Spleen (tissue), 11 donors: ENCODE data around the gene RAB15. TPM values are rescaled to one million over a fixed set of nuclear protein-coding genes. Genes with fewer than 3 reads are reported as not detected.

Experiments
- DNase-seq: peaks from one replicate; pipeline ENCODE4 v3.0.0-alpha.2; 2020
- H3K27ac ChIP-seq, 8 donors: fragments of 200-600 bp; sonication (generic) in 7 of 8; 1 replicate in 4 of 8; 2 replicates in 4 of 8; pipeline versions ENCODE4 v1.5.0 to v1.8.0; 2016 to 2021; ENCODE audit warnings: inconsistent platforms in 4 of 8, mild to moderate bottlenecking in 4 of 8, moderate library complexity in 1 of 8
- H3K27me3 ChIP-seq, 7 donors: fragments of 200-600 bp; sonication (generic) in 6 of 7; replicated peaks in 1 of 7; 1 replicate in 4 of 7; 2 replicates in 3 of 7; pipeline versions ENCODE4 v1.5.0 to v1.8.0; 2016 to 2021; ENCODE audit warnings: inconsistent platforms in 3 of 7, mild to moderate bottlenecking in 1 of 7
- H3K36me3 ChIP-seq, 6 donors: fragments of 200-600 bp; sonication (generic) in 5 of 6; 1 replicate in 4 of 6; 2 replicates in 2 of 6; pipeline versions ENCODE4 v1.5.0 to v1.8.0; 2016 to 2021; ENCODE audit warnings: inconsistent platforms in 2 of 6
- H3K4me1 ChIP-seq, 6 donors: fragments of 200-600 bp; sonication (generic) in 5 of 6; 1 replicate in 3 of 6; 2 replicates in 3 of 6; pipeline versions ENCODE4 v1.5.0 to v1.8.0; 2016 to 2021; ENCODE audit warnings: inconsistent platforms in 3 of 6
- H3K4me3 ChIP-seq, 8 donors: fragments of 200-600 bp; sonication (generic) in 7 of 8; 1 replicate in 4 of 8; 2 replicates in 4 of 8; pipeline versions ENCODE4 v1.5.0 to v1.8.0; 2016 to 2021; ENCODE audit warnings: inconsistent platforms in 4 of 8, mild to moderate bottlenecking in 4 of 8, moderate library complexity in 2 of 8
- H3K9me3 ChIP-seq, 8 donors: fragments of 200-600 bp; sonication (generic) in 7 of 8; 1 replicate in 4 of 8; 2 replicates in 4 of 8; pipeline versions ENCODE4 v1.5.0 to v1.8.0; 2016 to 2021; ENCODE audit warnings: inconsistent platforms in 4 of 8
- CTCF ChIP-seq, 11 experiments: fragments of 200-600 bp in 7 of 11; fragments of 450-650 bp in 4 of 11; sonication (generic) in 4 of 11; IDR thresholded peaks in 8 of 11; conservative IDR thresholded peaks in 3 of 11; 1 replicate in 7 of 11; 2 replicates in 4 of 11; pipeline versions ENCODE4 v1.4.0 to v1.8.0; 2016 to 2021; ENCODE audit warnings: antibody characterized with exemption in 11 of 11, inconsistent platforms in 4 of 11, mild to moderate bottlenecking in 1 of 11
- POLR2A ChIP-seq, 3 donors: fragments of 450-650 bp; IDR thresholded peaks; one replicate each; pipeline ENCODE4 v1.5.1; 2017; ENCODE audit warnings: antibody characterized with exemption in 3 of 3, mild to moderate bottlenecking in 1 of 3
- POLR2AphosphoS5 ChIP-seq, 3 donors: sonication (generic); formaldehyde crosslinking; IDR thresholded peaks; one replicate each; pipeline ENCODE4 v1.5.1; 2017; ENCODE audit warnings: antibody characterized with exemption in 3 of 3
- WGBS, 5 donors: extraction: QIAGEN DNeasy Blood & Tissue Kit in 3 of 5; methylation state at CpG; one replicate each; pipeline versions ENCODE4 v1.1.5 to v1.1.7; 2013 to 2018; 5-methylcytosine and 5-hydroxymethylcytosine counted together
- intact Hi-C: fragments of 100-400 bp; cut with DNase I; formaldehyde crosslinking; loops from one replicate; pipeline ENCODE4 v1.15.0; 2023; ENCODE audit warnings: low total_unique reads
- polyA plus RNA-seq, 3 donors: library from polyadenylated mRNA; stranded (reverse); fragments of 200-250 nt; gene quantifications; one replicate each; pipeline ENCODE4 v1.2.1, GENCODE V29; 2013
- total RNA-seq, 7 donors: library from RNA; depleted of rRNA in 3 of 7; stranded (reverse); fragments of >200 nt in 3 of 7; fragmentation: NEBNext Ultra II Directional in 4 of 7; extraction: Animal tissue kit (Norgen Biotek cat#: 25700) in 4 of 7; gene quantifications; one replicate each; pipeline versions ENCODE4 v1.1.0 to v1.2.1, GENCODE V29; 2016 to 2021
- donor health status: healthy with polysubstance abuse.
- donor health status: DM: no; HTN: no; CAD: no; lungs with moderate emphysema.
- donor health status: DM: no; HTN: no; CAD: no.
- donor health status: Bipolar disorder and iron deficiency.
- donor health status: healthy.
- donor health status: DM: no; HTN: no; CAD: no.
- donor health status: DM: yes; HTN: yes; CAD: no.

Gene RAB15
- total and polyA plus RNA-seq, 10 donors = 1.2 to 7.0 (median 2.2) TPM

- Histone ChIP-seq H3K4me3 (peak overlapping the region in 2 of 8 donors; percentile 54 to 79), H3K36me3 (no peaks in the 10 kb centered on the region), H3K4me1 (peaks cover 0 to 24% (median 15%) of the 10 kb centered on the region in 6 donors), H3K27me3 (peaks cover 0 to 28% (median 7%) of the 10 kb centered on the region in 7 donors), H3K27ac (no peak overlapping the region), H3K9me3 (no peaks in the 10 kb centered on the region)
- intact Hi-C loops = no loop called here
- DNase-seq = no peak
- no peak for TF ChIP-seq POLR2AphosphoS5 (IDR thresholded peaks at IDR 0.05)
- 81 to 92% (median 89%) methylated on average over 8 of the region's 8 CpGs for WGBS, 5 donors
Measured at GRCh38 chr14:64973026-64973442, 898 bp upstream of the RAB15 start.

- H3K9me3 ChIP-seq = no peaks in the 10 kb centered on the region
- no peak overlapping the region for H3K27ac ChIP-seq
- H3K4me1 ChIP-seq = peaks cover 0 to 24% (median 15%) of the 10 kb centered on the region in 6 donors
- H3K4me3 ChIP-seq = peak overlapping the region; percentile 42 to 79 (median 52)
- WGBS, 5 donors = 3 to 9% (median 5%) methylated on average over 24 to 31 of the region's 31 CpGs
- no peak for TF ChIP-seq POLR2A (IDR thresholded peaks at IDR 0.05)
- no peak for TF ChIP-seq POLR2AphosphoS5 (IDR thresholded peaks at IDR 0.05)
- TF ChIP-seq CTCF (IDR thresholded peaks at IDR 0.05 in 8 of 11, conservative IDR thresholded peaks at IDR 0.05 in 3 of 11) = no peak
- no peak for DNase-seq
- peaks cover 0 to 28% (median 7%) of the 10 kb centered on the region in 7 donors for H3K27me3 ChIP-seq
- intact Hi-C loops = no loop called here
- no peaks in the 10 kb centered on the region for H3K36me3 ChIP-seq
Measured at GRCh38 chr14:64971491-64971942, 619 bp downstream of the RAB15 start.

- no peak for DNase-seq
- H3K27ac ChIP-seq = no peak overlapping the region
- H3K4me3 ChIP-seq = peak overlapping the region in 5 of 8 donors; percentile 42 to 79 (median 57)
- H3K9me3 ChIP-seq = no peaks in the 10 kb centered on the region
- peaks cover 0 to 28% (median 7%) of the 10 kb centered on the region in 7 donors for H3K27me3 ChIP-seq
- TF ChIP-seq POLR2AphosphoS5 (IDR thresholded peaks at IDR 0.05) = no peak
- no peak for TF ChIP-seq CTCF (IDR thresholded peaks at IDR 0.05 in 8 of 11, conservative IDR thresholded peaks at IDR 0.05 in 3 of 11)
- TF ChIP-seq POLR2A (IDR thresholded peaks at IDR 0.05) = no peak
- intact Hi-C loops = no loop called here
- no peaks in the 10 kb centered on the region for H3K36me3 ChIP-seq
- peaks cover 0 to 26% (median 15%) of the 10 kb centered on the region in 6 donors for H3K4me1 ChIP-seq
- 56 to 73% (median 71%) methylated on average over 8 of the region's 8 CpGs for WGBS, 5 donors
Measured at GRCh38 chr14:64970776-64971477, 1.2 kb downstream of the RAB15 start.

- intact Hi-C loops = no loop called here
- Histone ChIP-seq H3K4me1 (peaks cover 0 to 33% (median 15%) of the 10 kb centered on the region in 6 donors), H3K27me3 (peaks cover 0 to 28% (median 7%) of the 10 kb centered on the region in 7 donors), H3K36me3 (no peaks in the 10 kb centered on the region), H3K9me3 (no peaks in the 10 kb centered on the region), H3K27ac (no peak overlapping the region), H3K4me3 (no peak overlapping the region)
- 23 to 43% (median 36%) methylated on average over 3 of the region's 3 CpGs for WGBS, 5 donors
- TF ChIP-seq POLR2AphosphoS5 (IDR thresholded peaks at IDR 0.05) = no peak
- no peak for TF ChIP-seq POLR2A (IDR thresholded peaks at IDR 0.05)
- TF ChIP-seq CTCF (IDR thresholded peaks at IDR 0.05 in 8 of 11, conservative IDR thresholded peaks at IDR 0.05 in 3 of 11) = no peak
- no peak for DNase-seq
Measured at GRCh38 chr14:64970041-64970440, 2.1 kb downstream of the RAB15 start.
